HG03039 (cell line): ENCODE results near the gene C22orf23.

Experiments
- ATAC-seq: cut with Tn5 transposase; IDR thresholded peaks from one replicate; pipeline ENCODE4 v1.9.1; 2021; ENCODE audit warnings: mild to moderate bottlenecking, moderate library complexity; ENCODE audit not compliant: unreplicated experiment

C22orf23 gene

GRCh38 chr22:37905534-37906363 is 47.7 kb downstream of the C22orf23 start, which contains the start of gene MICALL1:
MICALL1 (plus strand) TSS chr22:37906297; CDS start chr22:37906423, 126 bp downstream.
- ATAC-seq = no peak

DNA sequence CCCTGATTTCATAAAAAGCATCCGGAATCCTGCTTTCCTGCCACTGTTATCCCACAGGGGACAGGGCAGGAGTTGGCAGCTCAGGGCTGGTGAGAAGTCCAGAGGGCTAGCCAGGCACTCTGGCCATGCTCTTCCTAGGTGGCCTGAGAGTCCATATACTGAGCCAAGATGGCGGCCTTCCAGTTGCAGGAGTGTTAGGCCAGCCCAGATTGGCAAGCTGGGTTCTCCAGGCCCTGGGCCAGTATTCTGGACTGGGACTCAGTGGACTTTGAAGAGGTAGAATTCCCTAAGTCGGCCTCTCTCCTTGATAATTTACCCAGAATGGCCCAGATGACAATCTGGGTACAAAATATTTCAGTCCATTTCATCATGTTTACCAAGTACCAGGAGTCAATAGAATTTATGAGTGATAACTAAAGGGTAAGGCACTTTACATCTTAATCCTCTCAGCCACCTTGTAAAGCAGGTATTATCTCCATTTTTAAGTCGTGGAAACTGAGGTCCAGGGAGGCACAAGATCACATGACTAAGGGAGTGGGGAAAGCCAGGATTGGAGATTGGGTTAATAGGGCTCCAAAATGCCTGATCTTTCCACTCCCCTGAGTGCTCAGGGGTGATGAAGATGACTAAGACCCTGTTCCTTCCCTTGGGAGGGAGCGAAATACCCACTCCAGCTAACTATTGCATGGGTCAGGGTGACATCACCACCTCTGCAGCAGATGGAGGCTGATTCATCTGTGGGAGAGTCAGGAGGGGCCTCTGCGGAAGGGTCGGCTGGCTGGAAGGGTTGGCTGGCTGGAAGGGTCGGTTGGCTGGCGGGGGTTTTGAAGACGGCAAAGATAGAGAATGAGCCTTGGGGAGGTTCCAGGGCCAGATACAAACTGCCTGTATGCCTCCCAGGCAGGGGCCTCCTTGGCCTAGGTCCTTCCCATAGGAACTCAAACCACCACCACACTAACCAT is 48.5 kb downstream of the C22orf23 start:
- no peak for ATAC-seq

DNA sequence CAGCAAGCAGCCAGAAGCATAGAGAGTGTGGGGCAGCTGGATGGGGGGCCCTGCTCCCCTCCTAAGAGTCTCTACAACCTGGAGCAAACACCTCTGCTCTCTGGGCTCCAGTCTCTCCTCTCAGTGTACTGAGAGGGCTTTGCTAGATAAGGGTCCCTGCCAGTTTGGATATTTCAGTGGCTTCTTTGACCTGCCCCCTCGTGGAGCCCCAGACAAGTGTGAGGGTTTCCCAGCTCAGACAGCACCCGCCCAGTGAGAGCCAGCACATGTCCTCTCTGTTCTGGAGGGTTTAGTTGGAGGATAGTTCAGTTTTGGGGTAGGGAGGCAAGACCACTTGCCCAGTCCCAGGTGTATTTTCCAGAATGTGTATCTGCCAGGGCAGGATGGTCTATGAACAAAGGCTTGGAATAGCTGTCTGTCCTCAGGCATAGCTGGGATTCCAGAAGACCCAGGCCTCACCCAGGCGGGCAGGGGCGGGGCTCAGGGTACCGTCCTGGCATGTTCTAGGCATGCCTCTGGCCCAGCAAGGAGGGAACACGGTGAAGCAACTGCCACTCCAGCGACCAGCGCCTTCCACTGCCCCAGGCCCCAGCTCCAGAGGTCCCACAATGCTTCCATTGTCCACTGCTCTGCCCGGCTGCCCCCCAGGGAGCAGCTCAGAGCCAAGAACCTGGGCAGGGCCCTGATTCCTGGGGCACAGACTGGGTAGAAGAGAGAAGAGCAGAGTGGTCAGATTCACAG is 54.8 kb downstream of the C22orf23 start:
- no peak for ATAC-seq

DNA sequence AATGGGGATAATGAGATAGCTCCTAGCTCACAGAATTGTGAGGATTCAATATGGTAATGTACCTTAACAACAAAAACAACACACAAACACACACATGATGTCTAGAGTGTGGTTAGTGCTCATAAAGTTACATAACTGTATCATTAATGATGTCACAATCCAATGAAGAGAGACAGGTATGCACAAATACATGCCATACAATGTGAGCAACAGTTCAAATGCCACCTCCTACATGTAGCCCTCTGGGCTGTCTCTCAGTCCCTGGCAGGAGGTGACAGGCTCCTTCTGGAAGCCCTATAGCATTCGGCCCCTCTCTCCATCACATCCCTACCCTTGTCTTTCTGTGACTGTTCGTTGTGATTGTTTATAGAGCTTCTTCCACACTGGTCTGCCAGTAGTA is 55.6 kb downstream of the C22orf23 start:
- no peak for ATAC-seq

DNA sequence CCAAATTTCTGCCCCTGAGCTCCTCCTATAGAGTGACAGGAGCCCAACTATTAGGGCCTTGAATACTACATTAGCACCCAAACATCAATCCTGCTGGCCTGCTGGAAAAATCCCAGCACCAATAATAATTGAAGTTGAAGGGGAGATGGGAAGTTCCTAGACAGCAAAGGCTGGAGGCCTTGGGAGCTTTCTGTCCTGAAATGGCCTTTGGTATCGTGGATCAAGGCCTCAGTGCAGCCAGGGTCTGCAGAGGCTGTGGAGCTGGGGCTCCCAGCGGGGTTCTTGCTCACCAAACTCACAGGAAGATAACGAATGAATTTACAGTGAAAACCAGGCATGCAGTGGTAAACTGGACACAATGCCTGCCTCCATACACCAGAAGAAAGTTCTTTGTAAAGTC is 56.5 kb downstream of the C22orf23 start:
- no peak for ATAC-seq

GRCh38 chr22:37896181-37896592 is 57.2 kb downstream of the C22orf23 start:
- ATAC-seq = no peak

DNA sequence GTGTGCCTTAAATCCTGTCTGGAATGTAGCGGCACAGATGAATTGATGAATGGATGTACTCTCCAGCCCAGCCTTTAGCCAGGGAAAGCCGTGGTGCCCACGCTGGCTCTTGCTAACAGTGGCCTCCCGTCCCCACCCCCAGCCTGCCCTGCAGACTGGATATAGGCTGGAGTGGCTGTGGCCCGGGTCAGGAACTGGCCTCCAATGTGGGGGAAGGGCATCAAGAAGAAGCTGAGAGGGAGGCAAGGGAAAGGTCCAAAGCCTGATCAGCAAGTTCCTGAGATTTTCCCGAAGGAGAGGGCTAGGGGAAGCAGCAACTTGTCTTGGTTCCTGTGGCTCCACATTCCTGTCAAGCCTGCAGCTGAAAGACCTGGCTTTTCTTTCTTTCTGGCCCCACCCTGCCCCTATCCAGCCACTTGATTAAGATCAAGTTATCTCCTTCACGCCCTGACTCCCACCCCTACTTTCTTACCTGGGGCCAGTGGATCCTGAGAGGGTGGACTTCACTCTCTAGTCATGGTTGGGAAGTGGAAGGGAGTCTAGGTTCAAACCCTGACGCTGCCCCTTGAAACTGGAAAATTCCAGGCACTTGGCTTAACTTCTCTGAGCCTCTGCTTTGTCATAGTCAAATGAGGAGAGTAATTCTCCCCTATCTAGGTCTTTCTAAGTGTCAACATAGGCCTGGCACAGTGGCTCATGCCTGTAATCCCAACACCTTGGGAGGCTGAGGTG is 58.3 kb downstream of the C22orf23 start:
- no peak for ATAC-seq

DNA sequence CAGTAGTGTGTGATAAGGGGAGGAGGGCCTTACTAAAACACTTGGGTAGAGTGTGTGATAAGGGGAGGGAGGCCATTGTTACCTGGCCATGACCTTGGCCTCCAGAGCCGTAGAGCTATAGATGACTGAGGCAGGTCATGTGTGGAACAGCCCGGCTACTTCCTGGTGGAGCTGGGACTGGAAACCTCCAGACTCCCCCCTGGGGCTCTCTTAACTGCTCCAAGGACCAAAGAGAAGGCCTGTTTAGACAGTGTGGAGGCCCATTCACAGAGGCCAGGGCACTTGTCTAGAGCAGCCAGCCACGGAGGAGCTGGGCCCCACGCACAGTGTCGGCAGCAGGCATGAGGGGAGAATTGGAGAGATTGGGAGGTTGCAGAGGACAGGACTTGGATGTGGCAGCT is 59.8 kb downstream of the C22orf23 start:
- no peak for ATAC-seq
